Stimulated activated CD4-positive, alpha-beta T cell treated with anti-CD3 and anti-CD28 coated beads, Interleukin-4, amount 100 ng/mL, for 24 hours (primary cell): ENCODE data around the gene PRTN3.
"Not testable (repeated sequence)": the region's sequence is repeated elsewhere in the genome, so short reads cannot be mapped to it uniquely, and the experiment has no call there.

Experiments
- DNase-seq: peaks from one replicate; pipeline ENCODE4 v3.0.0-alpha.2; 2020

The PRTN3 gene

GRCh38 chr19:816500-816857, 24.3 kb upstream of the PRTN3 start:
- no peak for DNase-seq

GRCh38 chr19:820212-820611, 20.6 kb upstream of the PRTN3 start:
- DNase-seq, result not testable (repeated sequence)

- DNase-seq, result no peak
Measured at GRCh38 chr19:821231-821824, 19.5 kb upstream of the PRTN3 start.

- no peak for DNase-seq
Measured at GRCh38 chr19:821825-822503, 18.8 kb upstream of the PRTN3 start, which contains the start of gene PLPPR3. Gene PLPPR3, minus strand, starts transcription at chr19:821955. Its CDS starts 396 bp downstream, at chr19:821559.

GRCh38 chr19:823565-824121, 17.2 kb upstream of the PRTN3 start:
- DNase-seq, result no peak

- no peak for DNase-seq
Measured at GRCh38 chr19:824885-825284, 15.9 kb upstream of the PRTN3 start.

- no peak for DNase-seq
Measured at GRCh38 chr19:825897-826644, 14.7 kb upstream of the PRTN3 start.

- DNase-seq, result no peak
Measured at GRCh38 chr19:827314-827709, 13.5 kb upstream of the PRTN3 start.

GRCh38 chr19:827710-828321, 13.0 kb upstream of the PRTN3 start, which contains the start of gene AZU1:
Gene AZU1, plus strand, starts transcription at chr19:827837. Its CDS starts 10 bp downstream, at chr19:827847.
- DNase-seq, result no peak

GRCh38 chr19:829129-829758, 11.6 kb upstream of the PRTN3 start:
- no peak for DNase-seq

- DNase-seq, result no peak
Measured at GRCh38 chr19:831407-832369, 9.1 kb upstream of the PRTN3 start.

GRCh38 chr19:834216-834615, 6.6 kb upstream of the PRTN3 start:
- DNase-seq, result no peak

- DNase-seq, result no peak
Measured at GRCh38 chr19:835210-835810, 5.5 kb upstream of the PRTN3 start.

GRCh38 chr19:842802-843179, 2.0 kb downstream of the PRTN3 start:
- not testable (repeated sequence) for DNase-seq

GRCh38 chr19:843180-843835, 2.5 kb downstream of the PRTN3 start:
- DNase-seq, result no peak

- DNase-seq, result no peak
Measured at GRCh38 chr19:843836-844545, 3.2 kb downstream of the PRTN3 start.

- no peak for DNase-seq
Measured at GRCh38 chr19:844546-844971, 3.8 kb downstream of the PRTN3 start.

GRCh38 chr19:845707-846521, 5.1 kb downstream of the PRTN3 start:
- no peak for DNase-seq

GRCh38 chr19:848386-848921, 7.7 kb downstream of the PRTN3 start:
- no peak for DNase-seq
